ENCODE data around the gene TBC1D19. TPM values are rescaled to one million over a fixed set of nuclear protein-coding genes. Genes with fewer than 3 reads are reported as not detected.

TBC1D19 gene
- total and polyA plus RNA-seq, 8 donors = 1.8 to 8.2 (median 4.3) TPM

DNA sequence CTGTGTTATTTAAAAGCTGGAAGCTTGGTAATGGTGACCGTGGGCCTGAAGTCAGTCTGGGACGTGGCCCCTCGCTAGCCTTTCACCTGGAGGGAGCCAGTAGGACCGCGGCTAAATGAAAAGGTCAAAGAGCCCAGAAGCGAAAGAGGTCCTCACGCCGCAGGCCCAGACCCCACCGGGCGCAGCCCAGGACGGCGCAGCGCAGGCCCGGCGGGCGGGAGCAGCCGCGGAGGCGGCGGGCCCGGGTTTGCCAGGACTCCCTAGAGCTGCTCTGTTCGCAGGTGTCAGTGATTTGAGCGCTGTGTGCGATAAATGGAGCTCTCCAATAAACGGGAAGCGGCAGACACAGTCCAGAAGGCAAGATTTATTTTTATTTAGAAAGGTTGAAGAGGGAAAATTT lies 220.6 kb downstream of the TBC1D19 start:
- Histone ChIP-seq H3K27me3 (no peaks in the 10 kb centered on the region), H3K9me3 (no peaks in the 10 kb centered on the region), H3K27ac (no peak overlapping the region), H3K36me3 (no peaks in the 10 kb centered on the region), H3K4me3 (no peak overlapping the region), H3K4me1 (no peaks in the 10 kb centered on the region)
- intact Hi-C loops (cut with DNase I) = no loop called here
- FAIRE-seq (no peak), DNase-seq (no peak), ATAC-seq (no peak)
- TF ChIP-seq, protein P1, sequence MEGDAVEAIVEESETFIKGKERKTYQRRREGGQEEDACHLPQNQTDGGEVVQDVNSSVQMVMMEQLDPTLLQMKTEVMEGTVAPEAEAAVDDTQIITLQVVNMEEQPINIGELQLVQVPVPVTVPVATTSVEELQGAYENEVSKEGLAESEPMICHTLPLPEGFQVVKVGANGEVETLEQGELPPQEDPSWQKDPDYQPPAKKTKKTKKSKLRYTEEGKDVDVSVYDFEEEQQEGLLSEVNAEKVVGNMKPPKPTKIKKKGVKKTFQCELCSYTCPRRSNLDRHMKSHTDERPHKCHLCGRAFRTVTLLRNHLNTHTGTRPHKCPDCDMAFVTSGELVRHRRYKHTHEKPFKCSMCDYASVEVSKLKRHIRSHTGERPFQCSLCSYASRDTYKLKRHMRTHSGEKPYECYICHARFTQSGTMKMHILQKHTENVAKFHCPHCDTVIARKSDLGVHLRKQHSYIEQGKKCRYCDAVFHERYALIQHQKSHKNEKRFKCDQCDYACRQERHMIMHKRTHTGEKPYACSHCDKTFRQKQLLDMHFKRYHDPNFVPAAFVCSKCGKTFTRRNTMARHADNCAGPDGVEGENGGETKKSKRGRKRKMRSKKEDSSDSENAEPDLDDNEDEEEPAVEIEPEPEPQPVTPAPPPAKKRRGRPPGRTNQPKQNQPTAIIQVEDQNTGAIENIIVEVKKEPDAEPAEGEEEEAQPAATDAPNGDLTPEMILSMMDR (IDR thresholded peaks at IDR 0.05) = no peak
- 91 to 93% methylated on average over 26 of the region's 26 CpGs for WGBS, 2 donors

- Histone ChIP-seq H3K27ac (no peak overlapping the region), H3K4me3 (no peak overlapping the region), H3K27me3 (no peaks in the 10 kb centered on the region), H3K9me3 (no peaks in the 10 kb centered on the region), H3K4me1 (no peaks in the 10 kb centered on the region), H3K36me3 (no peaks in the 10 kb centered on the region)
- 85 to 86% methylated on average over 10 of the region's 10 CpGs for WGBS, 2 donors
- FAIRE-seq (no peak), ATAC-seq (no peak), DNase-seq (no peak)
- intact Hi-C loops (cut with DNase I) = no loop called here
- TF ChIP-seq, protein P1 (IDR thresholded peaks at IDR 0.05) = no peak
Observed at GRCh38 chr4:26804925-26805324, 221.0 kb downstream of the TBC1D19 start.

Other genes with a start within 250 kb of the TBC1D19 start
- under 1 TPM in 5 of 6 donors, not detected in 1; 0.12 to 0.16 (median 0.15) TPM for gene CCKAR, start 93.6 kb upstream of the TBC1D19 start, total RNA-seq
- not detected for gene CCKAR, start 93.6 kb upstream of the TBC1D19 start, polyA plus RNA-seq